Endothelial cell of umbilical vein (primary cell): ENCODE measurements around the gene SDK2. TPM values are rescaled to one million over a fixed set of nuclear protein-coding genes. Genes with fewer than 3 reads are reported as not detected.

Experiments used
- BruUV-seq: library from RNA; stranded (reverse); fragments of 400-500 nt; replicated peaks from 2 replicates; lab custom pipeline; 2021; lab: Mats Ljungman, UMichigan
- CTCF ChIA-PET: fragments of 300-600, 350-600 bp; sonication (Branson Sonifier 250); formaldehyde crosslinking; loops from one replicate; lab custom pipeline; 2021; ENCODE audit warnings: antibody characterized with exemption, inconsistent platforms; lab: Charles Lee
- POLR2A ChIA-PET: fragments of 300-600, 350-600 bp; sonication (Branson Sonifier 250); formaldehyde crosslinking; loops from one replicate; lab custom pipeline; 2021; ENCODE audit warnings: antibody characterized with exemption, inconsistent platforms; lab: Charles Lee
- DNase-seq: peaks from one replicate; pipeline ENCODE4 v3.0.0-alpha.2; 2011; ENCODE audit warnings: low read depth, low spot score
- FAIRE-seq: peaks from 2 replicates; lab custom pipeline; 2011; peaks lifted over from hg19 to GRCh38; lab: Jason Lieb, UNC
- H2AFZ ChIP-seq: 2 replicates; pipeline ENCODE4 v1.6.0; 2012; ENCODE audit warnings: low read depth, low read length, control low read depth, inconsistent platforms
- H3K27ac ChIP-seq: 2 replicates; pipeline ENCODE4 v1.5.1; 2011; ENCODE audit warnings: low read depth, mild to moderate bottlenecking, control low read depth, low read length, moderate library complexity; ENCODE audit not compliant: insufficient read depth
- H3K27me3 ChIP-seq, 2 experiments: 2 replicates each; pipeline versions ENCODE4 v1.6.0 to v1.6.1; 2011; ENCODE audit warnings: low read length in 2 of 2, mixed read lengths in 1 of 2; ENCODE audit not compliant: control insufficient read depth in 2 of 2, insufficient read depth in 2 of 2
- H3K36me3 ChIP-seq, 2 experiments: 2 replicates in 1 of 2; 3 replicates in 1 of 2; pipeline ENCODE4 v1.5.1; 2011; ENCODE audit warnings: low read length in 2 of 2, mild to moderate bottlenecking in 1 of 2, moderate library complexity in 1 of 2; ENCODE audit not compliant: control insufficient read depth in 2 of 2, insufficient read depth in 2 of 2; ENCODE audit errors: extremely low read depth in 1 of 2
- H3K4me1 ChIP-seq: 3 replicates; pipeline ENCODE4 v1.5.1; 2011; ENCODE audit warnings: mild to moderate bottlenecking, low read length; ENCODE audit not compliant: control insufficient read depth, insufficient read depth; ENCODE audit errors: extremely low read depth
- H3K4me2 ChIP-seq: 2 replicates; pipeline ENCODE4 v1.6.1; 2011; ENCODE audit warnings: low read length, control low read depth, mixed read lengths; ENCODE audit not compliant: insufficient read depth
- H3K4me3 ChIP-seq, 3 experiments: fragments of 200-600 bp in 1 of 3; sonication (generic), shearing (Covaris generic) in 1 of 3; replicated peaks in 1 of 3; 2 replicates each; pipeline ENCODE4 v1.5.1; 2011 to 2016; ENCODE audit warnings: control low read depth in 3 of 3, low read length in 3 of 3, mild to moderate bottlenecking in 2 of 3, inconsistent platforms in 1 of 3, low read depth in 1 of 3, moderate library complexity in 1 of 3; ENCODE audit not compliant: insufficient read depth in 1 of 3
- H3K79me2 ChIP-seq: 2 replicates; pipeline ENCODE4 v1.6.0; 2012; ENCODE audit warnings: low read length, inconsistent platforms; ENCODE audit not compliant: control insufficient read depth, insufficient read depth
- H3K9ac ChIP-seq: replicated peaks from 2 replicates; pipeline ENCODE3; 2011; ENCODE audit warnings: low read length, control low read depth; ENCODE audit not compliant: insufficient read depth; ENCODE audit errors: extremely low read depth
- H3K9me1 ChIP-seq: replicated peaks from 3 replicates; pipeline ENCODE4 v1.6.0; 2011; ENCODE audit warnings: mild to moderate bottlenecking, low read length; ENCODE audit not compliant: control insufficient read depth, insufficient read depth; ENCODE audit errors: extremely low read depth
- H3K9me3 ChIP-seq: replicated peaks from 2 replicates; pipeline ENCODE4 v1.5.1; 2012; ENCODE audit warnings: low read length, inconsistent platforms; ENCODE audit not compliant: control insufficient read depth, insufficient read depth
- H4K20me1 ChIP-seq: replicated peaks from 2 replicates; pipeline ENCODE3; 2011; ENCODE audit warnings: mild to moderate bottlenecking, low read length; ENCODE audit not compliant: control insufficient read depth, insufficient read depth; ENCODE audit errors: extremely low read depth
- EZH2 ChIP-seq: IDR thresholded peaks from 2 replicates; pipeline ENCODE4 v1.6.1; 2012; ENCODE audit warnings: borderline replicate concordance, low read depth, mild to moderate bottlenecking, moderate library complexity, low read length, inconsistent platforms; ENCODE audit not compliant: severe bottlenecking
- FOS ChIP-seq: IDR thresholded peaks from 2 replicates; pipeline ENCODE4 v1.6.1; 2011; ENCODE audit warnings: mild to moderate bottlenecking, low read length, moderate library complexity, borderline replicate concordance; ENCODE audit not compliant: insufficient read depth
- GATA2 ChIP-seq: IDR thresholded peaks from 2 replicates; pipeline ENCODE4 v1.7.0; 2011; ENCODE audit warnings: low read depth, mild to moderate bottlenecking, moderate library complexity, mixed read lengths, low read length; ENCODE audit not compliant: insufficient read length, insufficient read depth
- JUN ChIP-seq: IDR thresholded peaks from 2 replicates; pipeline ENCODE4 v1.6.1; 2011; ENCODE audit warnings: borderline replicate concordance, low read depth; ENCODE audit not compliant: insufficient read length, insufficient read depth
- MYC ChIP-seq: IDR thresholded peaks from one replicate; pipeline ENCODE4 v1.6.1; 2011; ENCODE audit warnings: mild to moderate bottlenecking, low read depth, low read length
- POLR2A ChIP-seq: IDR thresholded peaks from 2 replicates; pipeline ENCODE4 v1.6.1; 2012; ENCODE audit warnings: low read depth, mild to moderate bottlenecking, control low read depth, low read length
- POLR2AphosphoS5 ChIP-seq: IDR thresholded peaks from 2 replicates; pipeline ENCODE4 v1.6.1; 2012; ENCODE audit warnings: low read depth, mild to moderate bottlenecking, control low read depth, low read length, moderate library complexity; ENCODE audit not compliant: insufficient read depth
- dilution Hi-C: fragments of 300-500 bp; cut with MboI; formaldehyde crosslinking; loops from one replicate; pipeline ENCODE4 v1.15.0; 2019; ENCODE audit warnings: low sequenced_read_pairs; ENCODE audit not compliant: extremely low pct_ligation_motif_present
- intact Hi-C: fragments of 100-400 bp; cut with micrococcal nuclease; formaldehyde crosslinking; loops from one replicate; pipeline ENCODE4 v1.10.0; 2022
- polyA plus RNA-seq, 4 experiments: library from polyadenylated mRNA; depleted of rRNA in 3 of 4; stranded (reverse) in 3 of 4; unstranded in 1 of 4; fragments of >200 nt; gene quantifications; 2 replicates each; pipeline versions ENCODE4 v1.2.1 to v1.2.3, GENCODE V29; 2011 to 2012; ENCODE audit warnings: missing spikeins in 1 of 4
- total RNA-seq: library from RNA; stranded (reverse); gene quantifications from 2 replicates; pipeline ENCODE4 v1.2.3, GENCODE V29; 2021
- TF ChIP-seq, protein P1 (sequence below), 2 donors: IDR thresholded peaks; 1 replicate in 1 of 2; 2 replicates in 1 of 2; pipeline ENCODE4 v1.5.1; 2011; ENCODE audit warnings: low read length in 2 of 2, mild to moderate bottlenecking in 2 of 2, moderate library complexity in 2 of 2, control low read depth in 1 of 2, inconsistent platforms in 1 of 2, low read depth in 1 of 2; ENCODE audit not compliant: insufficient read depth in 1 of 2; ENCODE audit errors: extremely low read depth in 1 of 2
- TF ChIP-seq, protein P2 (sequence below): IDR thresholded peaks from 2 replicates; pipeline ENCODE4 v1.6.1; 2011; ENCODE audit not compliant: insufficient read depth, insufficient read length

SDK2 gene
- total and polyA plus RNA-seq, 2 donors (not counting 3 experiments of a cell fraction or from before 2014, with no cell fraction given): not detected

GRCh38 chr17:73589363-73589980 lies 54.8 kb downstream of the SDK2 start:
- CTCF ChIA-PET: no interaction called here
- TF ChIP-seq JUN: no peak
- TF ChIP-seq EZH2: no peak
- TF ChIP-seq GATA2: no peak
- no peak for TF ChIP-seq POLR2AphosphoS5
- no peak for TF ChIP-seq POLR2A
- TF ChIP-seq FOS: no peak
- TF ChIP-seq, protein P1, sequence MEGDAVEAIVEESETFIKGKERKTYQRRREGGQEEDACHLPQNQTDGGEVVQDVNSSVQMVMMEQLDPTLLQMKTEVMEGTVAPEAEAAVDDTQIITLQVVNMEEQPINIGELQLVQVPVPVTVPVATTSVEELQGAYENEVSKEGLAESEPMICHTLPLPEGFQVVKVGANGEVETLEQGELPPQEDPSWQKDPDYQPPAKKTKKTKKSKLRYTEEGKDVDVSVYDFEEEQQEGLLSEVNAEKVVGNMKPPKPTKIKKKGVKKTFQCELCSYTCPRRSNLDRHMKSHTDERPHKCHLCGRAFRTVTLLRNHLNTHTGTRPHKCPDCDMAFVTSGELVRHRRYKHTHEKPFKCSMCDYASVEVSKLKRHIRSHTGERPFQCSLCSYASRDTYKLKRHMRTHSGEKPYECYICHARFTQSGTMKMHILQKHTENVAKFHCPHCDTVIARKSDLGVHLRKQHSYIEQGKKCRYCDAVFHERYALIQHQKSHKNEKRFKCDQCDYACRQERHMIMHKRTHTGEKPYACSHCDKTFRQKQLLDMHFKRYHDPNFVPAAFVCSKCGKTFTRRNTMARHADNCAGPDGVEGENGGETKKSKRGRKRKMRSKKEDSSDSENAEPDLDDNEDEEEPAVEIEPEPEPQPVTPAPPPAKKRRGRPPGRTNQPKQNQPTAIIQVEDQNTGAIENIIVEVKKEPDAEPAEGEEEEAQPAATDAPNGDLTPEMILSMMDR (IDR thresholded peaks at IDR 0.05; ENCODE audit: extremely low read depth in 1 of 2, insufficient read depth in 1 of 2, low read depth in 1 of 2, low read length in 2 of 2): no peak
- TF ChIP-seq, protein P2, sequence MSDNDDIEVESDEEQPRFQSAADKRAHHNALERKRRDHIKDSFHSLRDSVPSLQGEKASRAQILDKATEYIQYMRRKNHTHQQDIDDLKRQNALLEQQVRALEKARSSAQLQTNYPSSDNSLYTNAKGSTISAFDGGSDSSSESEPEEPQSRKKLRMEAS: no peak
- TF ChIP-seq MYC: no peak

More at GRCh38 chr17:73589363-73589980, 54.8 kb downstream of the SDK2 start:
- Histone ChIP-seq H3K79me2 (no peaks in the 10 kb centered on the region), H3K27ac (no peak overlapping the region), H3K9me1 (no peaks in the 10 kb centered on the region), H3K9ac (no peak overlapping the region), H3K4me3 (no peak overlapping the region), H4K20me1 (no peaks in the 10 kb centered on the region), H3K4me2 (no peak overlapping the region), H2AFZ (no peak overlapping the region), H3K36me3 (no peaks in the 10 kb centered on the region), H3K9me3 (no peaks in the 10 kb centered on the region), H3K4me1 (no peaks in the 10 kb centered on the region), H3K27me3 (no peaks in the 10 kb centered on the region)
- intact Hi-C loops: no loop called here
- POLR2A ChIA-PET: no interaction called here
- BruUV-seq: no TSS peak
- FAIRE-seq (no peak), DNase-seq (no peak)
- dilution Hi-C loops: no loop called here
